Neural crest cell (in vitro differentiated cells): ENCODE data around the gene SAE1. TPM values are rescaled to one million over a fixed set of nuclear protein-coding genes. Genes with fewer than 3 reads are reported as not detected.

Source experiments
- DNase-seq: peaks from one replicate; pipeline ENCODE4 v3.0.0; 2021; ENCODE audit warnings: low read depth, mixed read lengths, low spot score
- H3K27ac Mint-ChIP-seq: one replicate; pipeline ENCODE4 v1.8.0; 2021; ENCODE audit warnings: mild to moderate bottlenecking, mixed read lengths; ENCODE audit not compliant: unreplicated experiment
- H3K27me3 Mint-ChIP-seq: 2 replicates; pipeline ENCODE4 v1.8.0; 2021; ENCODE audit warnings: low read depth, mild to moderate bottlenecking, mixed read lengths
- H3K36me3 Mint-ChIP-seq: 2 replicates; pipeline ENCODE4 v1.8.0; 2021; ENCODE audit warnings: low read depth, mild to moderate bottlenecking, mixed read lengths
- H3K4me1 Mint-ChIP-seq: 2 replicates; pipeline ENCODE4 v1.8.0; 2021; ENCODE audit warnings: mixed read lengths
- H3K4me3 Mint-ChIP-seq: one replicate; pipeline ENCODE4 v1.8.0; 2021; ENCODE audit warnings: mild to moderate bottlenecking, mixed read lengths
- H3K9me3 Mint-ChIP-seq: 2 replicates; pipeline ENCODE4 v1.8.0; 2021; ENCODE audit warnings: mixed read lengths
- CTCF ChIP-seq: fragments of 200-600 bp; sonication (generic); conservative IDR thresholded peaks from 2 replicates; pipeline ENCODE4 v1.5.0; 2021; ENCODE audit warnings: antibody characterized with exemption, mild to moderate bottlenecking
- long read RNA-seq: library from polyadenylated mRNA; unstranded; transcript quantifications from one replicate; pipeline ENCODE4 v2.0.0, GENCODE V29; 2020
- total RNA-seq: library from RNA; stranded (reverse); gene quantifications from 2 replicates; pipeline ENCODE4 v1.2.1, GENCODE V29; 2021

Gene SAE1
- 272 and 280 TPM in 2 replicates for total RNA-seq
- long read RNA-seq, transcript SAE1-202 (8 exons, 1,851 nt): minor isoform, 26 of 812 reads
- long read RNA-seq, transcript SAE1-201 (9 exons, 2,049 nt): major isoform, 576 of 812 reads
- long read RNA-seq, partial matches to known transcripts: 43 of 812 reads
- long read RNA-seq, other reads (novel, unspliced or antisense): 163 of 812 reads

GRCh38 chr19:47130589-47131227, at the start of gene SAE1:
Gene SAE1, plus strand, starts transcription at chr19:47130835. Its CDS starts 96 bp downstream, at chr19:47130931.
- TF ChIP-seq CTCF: peak; percentile 54
- Mint-ChIP-seq H3K27me3 (peaks cover 4% of the 10 kb centered on the region), H3K36me3 (peaks cover 25% of the 10 kb centered on the region), H3K4me3 (peak within 1 kb of the TSS; percentile 100), H3K27ac (peak within 1 kb of the TSS; percentile 99), H3K9me3 (peaks cover 3% of the 10 kb centered on the region), H3K4me1 (peaks cover 50% of the 10 kb centered on the region)
- peak; percentile 96 for DNase-seq

GRCh38 chr19:47081095-47081494, 49.5 kb upstream of the SAE1 start:
- H3K36me3 Mint-ChIP-seq: peaks cover 10% of the 10 kb centered on the region
- no peak for DNase-seq
- no peaks in the 10 kb centered on the region for H3K9me3 Mint-ChIP-seq
- no peak overlapping the region for H3K4me3 Mint-ChIP-seq
- no peaks in the 10 kb centered on the region for H3K4me1 Mint-ChIP-seq
- no peak overlapping the region for H3K27ac Mint-ChIP-seq
- no peaks in the 10 kb centered on the region for H3K27me3 Mint-ChIP-seq
- TF ChIP-seq CTCF: no peak

- no peak for TF ChIP-seq CTCF
- peaks cover 16% of the 10 kb centered on the region for H3K36me3 Mint-ChIP-seq
- H3K4me3 Mint-ChIP-seq: no peak overlapping the region
- H3K9me3 Mint-ChIP-seq: no peaks in the 10 kb centered on the region
- no peaks in the 10 kb centered on the region for H3K27me3 Mint-ChIP-seq
- no peak for DNase-seq
- H3K27ac Mint-ChIP-seq: no peak overlapping the region
- no peaks in the 10 kb centered on the region for H3K4me1 Mint-ChIP-seq
Observed at GRCh38 chr19:47082493-47082892, 48.1 kb upstream of the SAE1 start.

- Mint-ChIP-seq H3K36me3 (peaks cover 20% of the 10 kb centered on the region), H3K9me3 (no peaks in the 10 kb centered on the region), H3K4me3 (no peak overlapping the region), H3K27me3 (no peaks in the 10 kb centered on the region), H3K4me1 (no peaks in the 10 kb centered on the region), H3K27ac (no peak overlapping the region)
- no peak for DNase-seq
- TF ChIP-seq CTCF: no peak
Observed at GRCh38 chr19:47084879-47085439, 45.7 kb upstream of the SAE1 start.

GRCh38 chr19:47086280-47086679, 44.4 kb upstream of the SAE1 start:
- H3K27me3 Mint-ChIP-seq: no peaks in the 10 kb centered on the region
- H3K36me3 Mint-ChIP-seq: peaks cover 26% of the 10 kb centered on the region
- DNase-seq: no peak
- TF ChIP-seq CTCF: no peak
- no peaks in the 10 kb centered on the region for H3K9me3 Mint-ChIP-seq
- no peaks in the 10 kb centered on the region for H3K4me1 Mint-ChIP-seq
- no peak overlapping the region for H3K27ac Mint-ChIP-seq
- H3K4me3 Mint-ChIP-seq: no peak overlapping the region
